Fibroblast of pulmonary artery (primary cell): ENCODE measurements around the gene GASK1B.

Source experiments
- DNase-seq: peaks from one replicate; pipeline ENCODE4 v3.0.0-alpha.2; 2010; ENCODE audit warnings: low read depth
- H3K4me3 ChIP-seq: replicated peaks from 2 replicates; pipeline ENCODE4 v1.5.1; 2011; ENCODE audit warnings: low read depth, mild to moderate bottlenecking, control low read depth, low read length, moderate library complexity
- TF ChIP-seq, protein P1 (sequence below): IDR thresholded peaks from 2 replicates; pipeline ENCODE4 v1.5.1; 2011; ENCODE audit warnings: mild to moderate bottlenecking, control low read depth, low read length, inconsistent platforms; ENCODE audit errors: missing control alignments

Gene GASK1B

DNA sequence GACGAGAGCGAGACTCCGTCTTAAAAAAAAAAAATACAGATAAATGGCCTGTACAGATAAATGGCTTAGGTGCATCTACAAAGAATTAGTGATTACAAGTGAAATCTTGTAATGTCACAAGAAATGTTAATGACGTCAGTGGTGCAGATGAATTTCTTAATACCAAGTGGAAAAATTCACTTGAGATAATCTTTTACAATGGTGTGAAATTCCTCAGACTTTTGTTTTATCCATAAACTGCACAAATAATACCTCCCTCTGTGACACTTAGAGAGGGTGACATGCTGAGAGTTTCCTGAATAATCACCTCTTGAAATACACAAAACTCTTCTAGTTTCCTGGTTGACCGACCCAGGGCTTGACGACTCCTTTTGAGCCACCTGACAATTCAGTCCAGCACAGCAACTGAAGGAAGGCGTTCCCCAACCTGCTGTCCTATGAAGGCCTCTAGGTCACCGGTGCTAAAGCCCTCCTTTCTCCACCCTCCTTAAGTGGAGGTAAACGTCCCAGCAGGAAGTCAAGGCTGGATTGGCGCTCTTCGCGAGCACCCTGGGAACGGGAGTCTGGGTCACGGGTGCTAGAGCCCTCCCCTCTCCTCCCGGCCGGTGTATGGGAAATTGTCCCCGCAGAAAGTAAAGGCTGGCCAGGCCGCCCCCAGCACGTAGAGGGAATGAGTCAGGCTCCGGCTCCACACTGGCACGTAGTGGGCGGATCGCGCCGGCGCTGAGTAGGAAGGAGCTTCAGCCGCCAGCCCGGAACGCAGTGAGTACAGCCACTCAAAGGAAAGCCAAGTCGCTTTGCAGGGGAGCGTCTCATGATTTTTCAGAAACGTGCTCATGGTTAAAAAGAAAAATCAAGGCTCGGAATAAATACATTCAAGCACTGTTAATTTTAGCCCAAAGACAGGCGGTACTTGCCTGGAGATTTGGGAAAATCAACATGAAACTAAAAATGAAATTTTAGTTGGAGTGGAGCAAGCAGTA lies 37.3 kb upstream of the GASK1B start, which contains the start of gene TMEM144:
Gene TMEM144, plus strand, starts transcription at position 662 of the 983 bp plus-strand sequence. CDS start 2,182 bp downstream, outside the sequence.
- DNase-seq = peak; percentile 87
- TF ChIP-seq, protein P1, sequence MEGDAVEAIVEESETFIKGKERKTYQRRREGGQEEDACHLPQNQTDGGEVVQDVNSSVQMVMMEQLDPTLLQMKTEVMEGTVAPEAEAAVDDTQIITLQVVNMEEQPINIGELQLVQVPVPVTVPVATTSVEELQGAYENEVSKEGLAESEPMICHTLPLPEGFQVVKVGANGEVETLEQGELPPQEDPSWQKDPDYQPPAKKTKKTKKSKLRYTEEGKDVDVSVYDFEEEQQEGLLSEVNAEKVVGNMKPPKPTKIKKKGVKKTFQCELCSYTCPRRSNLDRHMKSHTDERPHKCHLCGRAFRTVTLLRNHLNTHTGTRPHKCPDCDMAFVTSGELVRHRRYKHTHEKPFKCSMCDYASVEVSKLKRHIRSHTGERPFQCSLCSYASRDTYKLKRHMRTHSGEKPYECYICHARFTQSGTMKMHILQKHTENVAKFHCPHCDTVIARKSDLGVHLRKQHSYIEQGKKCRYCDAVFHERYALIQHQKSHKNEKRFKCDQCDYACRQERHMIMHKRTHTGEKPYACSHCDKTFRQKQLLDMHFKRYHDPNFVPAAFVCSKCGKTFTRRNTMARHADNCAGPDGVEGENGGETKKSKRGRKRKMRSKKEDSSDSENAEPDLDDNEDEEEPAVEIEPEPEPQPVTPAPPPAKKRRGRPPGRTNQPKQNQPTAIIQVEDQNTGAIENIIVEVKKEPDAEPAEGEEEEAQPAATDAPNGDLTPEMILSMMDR = peak; percentile 8
- H3K4me3 ChIP-seq = peak within 1 kb of the TSS; percentile 59

DNA sequence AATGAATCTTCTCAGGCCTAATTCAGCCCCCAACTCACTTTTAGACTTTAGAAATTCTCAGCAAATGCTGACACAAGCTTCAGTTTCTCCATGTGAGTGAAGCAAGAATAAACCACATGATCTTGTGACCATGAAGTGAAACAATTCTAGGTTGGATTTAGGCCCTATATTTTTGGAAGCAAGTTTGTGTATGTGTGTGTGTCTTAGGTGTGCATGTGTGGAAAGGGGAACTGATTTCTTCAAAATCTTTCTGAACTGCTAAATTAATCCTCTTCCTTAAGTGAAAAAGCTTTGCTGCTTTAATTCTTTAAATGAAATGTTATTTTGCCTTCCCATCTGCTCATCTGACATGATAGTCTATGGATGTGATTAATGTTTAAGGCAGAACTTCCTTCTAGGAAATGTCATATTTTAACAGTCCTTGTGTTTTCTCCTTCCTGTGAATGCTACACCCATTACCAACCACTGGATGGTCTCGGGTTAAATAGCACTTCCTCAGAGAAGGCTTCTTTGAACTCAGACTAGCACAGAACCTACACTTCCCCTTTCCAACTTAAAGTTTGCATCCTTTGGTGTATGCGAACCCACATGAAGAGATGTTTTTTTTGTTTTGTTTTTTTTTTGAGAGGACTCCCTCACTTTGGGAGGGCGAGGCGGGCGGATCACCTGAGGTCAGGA lies 36.3 kb upstream of the GASK1B start:
- no peak overlapping the region for H3K4me3 ChIP-seq
- DNase-seq = peak; percentile 4

DNA sequence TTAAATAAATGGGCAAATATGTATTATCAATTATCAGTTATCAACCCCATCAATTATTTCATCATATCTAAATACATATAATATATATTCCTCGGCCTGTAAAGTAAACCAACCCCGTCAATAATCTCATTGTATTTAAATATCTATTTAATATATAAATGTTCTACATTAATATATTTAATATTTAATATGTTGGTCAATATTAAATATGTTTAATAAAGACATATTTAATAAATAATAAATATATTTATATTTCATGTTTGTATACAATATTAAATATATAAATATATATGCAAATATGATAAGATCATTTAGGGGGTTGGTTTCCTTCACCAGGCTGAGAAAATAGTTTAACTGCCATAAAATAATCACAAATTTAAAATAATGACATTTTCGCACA lies 31.1 kb upstream of the GASK1B start:
- TF ChIP-seq, protein P1 = no peak
- DNase-seq = no peak
- no peak overlapping the region for H3K4me3 ChIP-seq

More for the DNA sequence above, 36.3 kb upstream of the GASK1B start:
- TF ChIP-seq, protein P1 = no peak

DNA sequence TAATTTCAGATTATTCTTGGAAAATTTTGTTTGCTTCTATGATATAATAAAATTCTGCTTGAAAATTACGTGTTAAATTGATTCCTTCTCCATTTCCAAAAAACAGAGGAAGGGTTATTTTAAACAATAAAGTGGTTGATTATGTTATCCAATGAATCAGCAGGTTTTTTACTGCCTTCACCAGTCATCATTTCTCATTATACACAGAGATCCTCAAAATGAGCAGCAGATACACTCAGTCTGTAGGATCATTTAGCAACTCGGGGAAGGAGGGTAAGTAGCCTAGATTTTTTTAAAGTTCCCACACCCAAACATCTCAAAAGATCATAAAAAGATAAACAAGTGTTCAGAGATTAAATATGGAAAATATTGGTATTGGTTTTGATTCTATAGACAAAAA lies 30.6 kb upstream of the GASK1B start:
- no peak overlapping the region for H3K4me3 ChIP-seq
- no peak for DNase-seq
- TF ChIP-seq, protein P1 = no peak

- TF ChIP-seq, protein P1 = no peak
- H3K4me3 ChIP-seq = no peak overlapping the region
- no peak for DNase-seq
Observed at GRCh38 chr4:158202481-158202880, 29.7 kb upstream of the GASK1B start.

DNA sequence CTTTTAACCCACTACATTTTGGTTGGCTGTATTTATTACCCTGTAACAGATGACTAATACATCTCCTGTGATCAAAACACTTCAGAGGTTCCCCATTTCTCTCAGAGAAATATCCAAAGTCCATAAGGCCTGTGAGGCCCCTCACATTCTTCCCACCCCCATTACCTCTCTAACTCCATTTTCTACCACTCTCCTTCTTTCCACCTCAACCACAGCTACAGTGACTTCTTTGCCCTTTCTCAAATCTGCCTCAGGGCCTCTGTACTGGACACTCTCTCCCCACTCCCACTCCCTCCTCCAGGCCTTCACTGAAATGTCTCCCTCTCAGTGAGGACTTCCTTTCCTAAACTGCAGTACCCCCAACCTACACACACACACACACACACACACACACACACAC lies 29.1 kb upstream of the GASK1B start:
- TF ChIP-seq, protein P1 = no peak
- no peak for DNase-seq
- H3K4me3 ChIP-seq = no peak overlapping the region
